ENCODE measurements around the gene KAT6B. TPM values are rescaled to one million over a fixed set of nuclear protein-coding genes. Genes with fewer than 3 reads are reported as not detected.

The KAT6B gene
- total RNA-seq, 2 experiments from 2014 or later: 36.7 to 47.2 TPM

GRCh38 chr10:74992068-74992467 lies 165.7 kb downstream of the KAT6B start:
- ATAC-seq (ENCODE audit: low read depth) (no peak), DNase-seq (no peak)
- POLR2A ChIA-PET: no interaction called here
- Mint-ChIP-seq H3K36me3 (peaks cover 28% of the 10 kb centered on the region), H3K27me3 (no peaks in the 10 kb centered on the region), H3K4me1 (peaks cover 29% of the 10 kb centered on the region), H3K4me3 (no peak overlapping the region), H3K9me3 (no peaks in the 10 kb centered on the region), H3K27ac (no peak overlapping the region)

DNA sequence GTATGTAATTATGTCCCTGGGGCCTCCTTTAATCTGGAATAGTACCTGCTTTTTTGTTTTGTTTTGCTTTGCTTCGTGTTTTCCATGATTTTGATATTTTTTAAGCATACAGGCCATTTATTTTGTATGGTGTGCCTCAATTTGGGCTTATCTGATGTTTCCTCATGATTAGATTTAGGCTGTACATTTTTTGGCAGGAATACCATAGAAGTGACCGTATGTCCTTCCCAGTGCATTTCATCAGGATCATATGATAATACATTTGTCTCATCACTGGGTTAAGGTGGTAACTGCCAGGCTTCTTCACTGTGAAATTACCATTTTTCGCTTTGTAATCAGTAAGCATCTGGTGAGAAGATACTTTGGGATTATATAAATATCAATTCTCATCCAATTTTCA lies 167.2 kb downstream of the KAT6B start:
- Mint-ChIP-seq H3K4me1 (peaks cover 16% of the 10 kb centered on the region), H3K27ac (no peak overlapping the region), H3K27me3 (no peaks in the 10 kb centered on the region), H3K36me3 (peaks cover 28% of the 10 kb centered on the region), H3K9me3 (no peaks in the 10 kb centered on the region), H3K4me3 (no peak overlapping the region)
- no peak for DNase-seq
- ATAC-seq (ENCODE audit: low read depth): no peak
- POLR2A ChIA-PET: no interaction called here

DNA sequence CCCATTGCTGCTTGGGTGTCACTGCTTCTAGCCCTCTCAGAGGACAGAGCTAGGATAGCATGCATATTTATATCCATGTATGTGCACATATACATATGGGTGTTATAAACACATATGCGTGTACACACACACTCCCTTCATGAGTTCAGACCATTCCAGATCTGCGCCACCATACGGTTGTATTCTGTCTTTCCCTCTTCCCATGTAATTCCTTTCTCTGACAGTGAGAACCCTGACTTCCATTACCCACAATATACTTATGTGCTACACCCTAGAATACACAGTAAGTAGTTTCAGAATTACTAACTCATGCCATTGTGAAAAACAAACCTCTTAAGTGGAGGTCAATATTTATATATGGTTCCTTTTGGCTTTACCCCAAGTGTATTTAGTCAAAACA lies 168.5 kb downstream of the KAT6B start:
- Mint-ChIP-seq H3K27ac (no peak overlapping the region), H3K4me1 (peaks cover 14% of the 10 kb centered on the region), H3K4me3 (no peak overlapping the region), H3K27me3 (no peaks in the 10 kb centered on the region), H3K36me3 (peaks cover 28% of the 10 kb centered on the region), H3K9me3 (no peaks in the 10 kb centered on the region)
- no peak for DNase-seq
- POLR2A ChIA-PET: no interaction called here
- ATAC-seq (ENCODE audit: low read depth): peak; percentile 22

DNA sequence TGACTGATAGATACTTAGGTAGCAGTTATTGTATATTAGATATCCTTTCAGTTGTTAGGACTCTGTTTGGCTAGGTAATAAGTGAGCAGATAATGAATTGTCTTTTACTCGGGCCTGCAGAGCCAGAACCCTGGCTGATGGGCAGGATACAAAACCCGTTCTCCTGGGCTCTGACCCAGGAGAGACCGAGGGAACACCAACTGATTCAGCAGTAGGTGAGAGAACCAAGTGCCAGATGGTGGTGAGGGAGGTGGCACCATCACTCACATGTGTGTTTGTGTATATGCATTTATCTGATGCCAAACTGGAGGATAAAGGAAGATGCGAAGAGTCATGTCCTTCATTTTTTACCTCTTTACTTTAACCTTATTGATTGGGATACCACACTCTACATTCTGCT lies 169.4 kb downstream of the KAT6B start:
- POLR2A ChIA-PET: no interaction called here
- Mint-ChIP-seq H3K4me1 (peaks cover 12% of the 10 kb centered on the region), H3K27me3 (no peaks in the 10 kb centered on the region), H3K27ac (no peak overlapping the region), H3K9me3 (no peaks in the 10 kb centered on the region), H3K36me3 (peaks cover 24% of the 10 kb centered on the region), H3K4me3 (no peak overlapping the region)
- ATAC-seq (ENCODE audit: low read depth) (no peak), DNase-seq (no peak)

DNA sequence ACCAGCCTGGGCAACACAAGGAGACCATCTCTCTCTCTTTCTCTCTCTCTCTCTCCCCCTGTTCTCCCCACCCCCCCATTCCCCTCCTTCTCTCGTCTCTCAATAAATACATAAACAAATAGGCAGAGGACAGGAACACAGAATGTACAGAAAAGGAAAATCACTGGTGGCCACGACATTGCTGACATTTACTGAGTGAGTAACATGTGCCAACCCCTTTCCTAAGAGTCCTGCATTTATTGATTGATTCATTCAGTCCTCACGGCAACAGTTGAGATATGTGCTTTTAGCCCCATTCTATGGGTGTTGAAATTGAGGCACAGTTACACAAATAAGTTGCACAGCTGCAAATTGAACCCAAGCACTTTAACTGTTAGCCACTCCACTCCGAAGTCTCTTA lies 170.8 kb downstream of the KAT6B start:
- POLR2A ChIA-PET: no interaction called here
- Mint-ChIP-seq H3K27ac (no peak overlapping the region), H3K9me3 (no peaks in the 10 kb centered on the region), H3K27me3 (no peaks in the 10 kb centered on the region), H3K4me1 (peaks cover 8% of the 10 kb centered on the region), H3K4me3 (no peak overlapping the region), H3K36me3 (peaks cover 25% of the 10 kb centered on the region)
- DNase-seq (no peak), ATAC-seq (ENCODE audit: low read depth) (no peak)

- peaks cover 16% of the 10 kb centered on the region for H3K36me3 Mint-ChIP-seq
- POLR2A ChIA-PET: no interaction called here
- no peak overlapping the region for H3K27ac Mint-ChIP-seq
- H3K9me3 Mint-ChIP-seq: no peaks in the 10 kb centered on the region
- no peaks in the 10 kb centered on the region for H3K4me1 Mint-ChIP-seq
- no peak overlapping the region for H3K4me3 Mint-ChIP-seq
- H3K27me3 Mint-ChIP-seq: no peaks in the 10 kb centered on the region
- ATAC-seq (ENCODE audit: low read depth): no peak
- no peak for DNase-seq
Measured at GRCh38 chr10:75000748-75001321, 174.4 kb downstream of the KAT6B start.

GRCh38 chr10:75001715-75002350 lies 175.4 kb downstream of the KAT6B start:
- no peak overlapping the region for H3K27ac Mint-ChIP-seq
- no peak overlapping the region for H3K4me3 Mint-ChIP-seq
- no peaks in the 10 kb centered on the region for H3K4me1 Mint-ChIP-seq
- DNase-seq (no peak), ATAC-seq (ENCODE audit: low read depth) (no peak)
- no peaks in the 10 kb centered on the region for H3K27me3 Mint-ChIP-seq
- H3K36me3 Mint-ChIP-seq: peaks cover 10% of the 10 kb centered on the region
- no peaks in the 10 kb centered on the region for H3K9me3 Mint-ChIP-seq
- POLR2A ChIA-PET: no interaction called here

GRCh38 chr10:75002351-75002725 lies 175.9 kb downstream of the KAT6B start:
- H3K36me3 Mint-ChIP-seq: peaks cover 13% of the 10 kb centered on the region
- no peak for ATAC-seq (ENCODE audit: low read depth)
- POLR2A ChIA-PET: interaction anchor here (1.4 kb wide), 1 partner anchor 9 kb away, joined by 3 read pairs; no protein-coding TSS in a partner anchor

DNA sequence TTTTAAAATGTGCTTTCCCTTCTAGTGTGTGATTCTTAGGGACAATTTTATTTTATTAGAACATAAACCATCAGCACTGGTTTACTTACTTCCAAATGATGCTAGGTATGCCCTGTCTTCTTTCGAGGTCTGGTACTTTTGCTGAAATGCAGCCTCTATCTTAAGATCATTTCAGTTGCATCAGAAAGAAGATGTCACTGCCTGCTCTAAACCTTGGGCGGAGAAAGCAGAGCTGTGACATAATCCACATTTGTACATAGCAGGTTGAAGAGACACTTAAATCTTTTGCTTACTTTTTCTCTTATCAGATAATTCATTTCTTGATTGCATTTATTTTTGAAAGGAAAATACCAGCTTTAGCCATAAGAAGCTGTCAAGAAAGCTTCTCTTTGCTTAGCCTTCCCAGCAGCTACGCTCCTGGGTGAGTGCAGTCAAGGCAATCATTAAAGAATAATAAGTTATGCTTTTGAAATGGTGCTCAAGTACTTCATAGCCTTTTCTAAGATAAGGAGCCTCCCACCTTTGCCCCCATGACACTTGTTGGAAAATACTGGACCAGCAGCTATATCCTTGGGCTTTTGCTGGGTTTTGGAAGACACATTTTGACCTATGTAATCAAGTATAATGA lies 176.7 kb downstream of the KAT6B start:
- POLR2A ChIA-PET: interaction anchor here (1.4 kb wide), 1 partner anchor 10 kb away, joined by 3 read pairs; no protein-coding TSS in a partner anchor
- no peak overlapping the region for H3K27ac Mint-ChIP-seq
- DNase-seq (no peak), ATAC-seq (ENCODE audit: low read depth) (no peak)
- no peak overlapping the region for H3K4me3 Mint-ChIP-seq
- H3K4me1 Mint-ChIP-seq: peaks cover 11% of the 10 kb centered on the region
- peaks cover 13% of the 10 kb centered on the region for H3K36me3 Mint-ChIP-seq
- no peaks in the 10 kb centered on the region for H3K9me3 Mint-ChIP-seq
- H3K27me3 Mint-ChIP-seq: no peaks in the 10 kb centered on the region

More at GRCh38 chr10:75002351-75002725, 175.9 kb downstream of the KAT6B start:
- no peaks in the 10 kb centered on the region for H3K27me3 Mint-ChIP-seq
- DNase-seq: no peak
- H3K27ac Mint-ChIP-seq: no peak overlapping the region
- H3K9me3 Mint-ChIP-seq: no peaks in the 10 kb centered on the region
- H3K4me3 Mint-ChIP-seq: no peak overlapping the region
- peaks cover 4% of the 10 kb centered on the region for H3K4me1 Mint-ChIP-seq

GRCh38 chr10:75003891-75004290 lies 177.5 kb downstream of the KAT6B start:
- H3K9me3 Mint-ChIP-seq: no peaks in the 10 kb centered on the region
- peaks cover 15% of the 10 kb centered on the region for H3K4me1 Mint-ChIP-seq
- H3K36me3 Mint-ChIP-seq: peaks cover 10% of the 10 kb centered on the region
- H3K4me3 Mint-ChIP-seq: no peak overlapping the region
- ATAC-seq (ENCODE audit: low read depth) (no peak), DNase-seq (no peak)
- POLR2A ChIA-PET: interaction anchor here (1.4 kb wide), 1 partner anchor 11 kb away, joined by 3 read pairs; no protein-coding TSS in a partner anchor
- H3K27me3 Mint-ChIP-seq: no peaks in the 10 kb centered on the region
- H3K27ac Mint-ChIP-seq: no peak overlapping the region

GRCh38 chr10:75007646-75008045 lies 181.2 kb downstream of the KAT6B start:
- Mint-ChIP-seq H3K27ac (peak overlapping the region; percentile 55), H3K36me3 (peaks cover 15% of the 10 kb centered on the region), H3K4me3 (peak overlapping the region; percentile 61), H3K27me3 (no peaks in the 10 kb centered on the region), H3K4me1 (peaks cover 23% of the 10 kb centered on the region), H3K9me3 (no peaks in the 10 kb centered on the region)
- DNase-seq (no peak), ATAC-seq (ENCODE audit: low read depth) (no peak)
- POLR2A ChIA-PET: no interaction called here

DNA sequence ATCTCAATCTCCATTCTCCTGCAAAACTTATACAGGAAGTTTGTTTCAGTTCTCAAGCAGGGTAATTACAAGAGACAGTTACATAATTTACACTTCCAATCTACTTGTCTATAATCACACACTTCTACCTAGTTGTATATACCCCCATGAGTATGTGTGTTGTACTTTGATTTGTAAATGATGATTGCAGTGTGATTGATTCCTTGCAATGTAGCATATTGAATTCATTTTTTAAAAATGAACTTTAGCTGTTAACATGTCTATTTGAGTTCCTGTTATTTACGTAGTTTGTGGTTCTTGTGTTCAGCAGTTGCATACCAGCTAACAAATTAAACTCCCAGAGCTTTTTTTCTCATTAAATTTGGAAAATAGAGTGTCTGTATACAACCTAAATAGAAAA lies 182.6 kb downstream of the KAT6B start:
- peaks cover 18% of the 10 kb centered on the region for H3K36me3 Mint-ChIP-seq
- H3K9me3 Mint-ChIP-seq: no peaks in the 10 kb centered on the region
- H3K27ac Mint-ChIP-seq: no peak overlapping the region
- peaks cover 33% of the 10 kb centered on the region for H3K4me1 Mint-ChIP-seq
- peak overlapping the region; percentile 35 for H3K4me3 Mint-ChIP-seq
- ATAC-seq (ENCODE audit: low read depth) (no peak), DNase-seq (no peak)
- POLR2A ChIA-PET: interaction anchor here (0.5 to 2.0 kb wide), 3 partner anchors 88 to 301 kb away, joined by 4 to 8 read pairs (median 5); partner anchors contain the start of gene KAT6B
- no peaks in the 10 kb centered on the region for H3K27me3 Mint-ChIP-seq

GRCh38 chr10:75009426-75009825 lies 183.0 kb downstream of the KAT6B start:
- DNase-seq (no peak), ATAC-seq (ENCODE audit: low read depth) (no peak)
- no peak overlapping the region for H3K27ac Mint-ChIP-seq
- H3K9me3 Mint-ChIP-seq: no peaks in the 10 kb centered on the region
- H3K27me3 Mint-ChIP-seq: no peaks in the 10 kb centered on the region
- H3K4me3 Mint-ChIP-seq: no peak overlapping the region
- H3K4me1 Mint-ChIP-seq: peaks cover 35% of the 10 kb centered on the region
- H3K36me3 Mint-ChIP-seq: peaks cover 18% of the 10 kb centered on the region
- POLR2A ChIA-PET: interaction anchor here (0.7 to 2.0 kb wide), 2 partner anchors 183 to 302 kb away, joined by 4 to 5 read pairs; partner anchors contain the start of gene KAT6B

DNA sequence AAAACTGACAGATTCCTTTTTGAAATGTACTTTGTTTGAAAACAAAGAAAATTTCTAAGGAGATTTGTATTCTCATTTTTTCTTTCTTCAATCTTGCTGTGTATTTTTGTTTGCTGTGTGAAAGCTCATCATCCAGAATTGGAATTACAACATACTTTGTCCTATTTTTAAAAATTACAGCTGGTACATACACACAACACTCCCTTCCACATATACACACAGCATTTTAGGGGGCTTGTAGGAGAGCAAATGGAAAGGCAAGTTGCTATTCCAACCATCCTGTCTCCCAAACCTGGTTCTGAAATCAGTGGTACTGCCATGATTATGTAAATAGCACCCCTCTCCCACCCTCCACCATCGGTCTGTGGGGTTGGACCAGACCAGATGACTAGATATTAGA lies 184.0 kb downstream of the KAT6B start:
- Mint-ChIP-seq H3K4me1 (peaks cover 42% of the 10 kb centered on the region), H3K9me3 (no peaks in the 10 kb centered on the region), H3K27me3 (no peaks in the 10 kb centered on the region), H3K4me3 (no peak overlapping the region), H3K27ac (no peak overlapping the region), H3K36me3 (peaks cover 21% of the 10 kb centered on the region)
- DNase-seq: no peak
- POLR2A ChIA-PET: interaction anchor here (2.0 kb wide), 1 partner anchor 184 kb away, joined by 5 read pairs; the partner anchor contains the start of gene KAT6B
- ATAC-seq (ENCODE audit: low read depth): no peak
